Skin of body (tissue), 2 donors: ENCODE results near the gene ADORA1. TPM values are rescaled to one million over a fixed set of nuclear protein-coding genes. Genes with fewer than 3 reads are reported as not detected.

Experiments used
- DNase-seq: peaks from one replicate; lab custom pipeline; 2025; lab: John Stamatoyannopoulos, UW
- total RNA-seq: library from RNA; depleted of rRNA; stranded (reverse); fragments of >200 nt; gene quantifications from one replicate; pipeline ENCODE4 v1.2.3, GENCODE V29; 2014

Gene ADORA1
- total RNA-seq = 1.1 TPM

- DNase-seq = no peak
These were observed at the start of gene ADORA1 for GRCh38 chr1:203127666-203128430. Gene ADORA1, plus strand, starts transcription at chr1:203127726. Its CDS starts 1,116 bp downstream, at chr1:203128842.

- no peak for DNase-seq
These were observed 49.6 kb upstream of the ADORA1 start for GRCh38 chr1:203077956-203078355.

GRCh38 chr1:203078478-203078877, 49.0 kb upstream of the ADORA1 start:
- no peak for DNase-seq

GRCh38 chr1:203080456-203080855, 47.1 kb upstream of the ADORA1 start:
- no peak for DNase-seq

GRCh38 chr1:203081465-203082230, 45.9 kb upstream of the ADORA1 start:
- DNase-seq = no peak

GRCh38 chr1:203082231-203082505, 45.4 kb upstream of the ADORA1 start:
- DNase-seq = no peak

GRCh38 chr1:203082571-203083462, 44.7 kb upstream of the ADORA1 start:
- no peak for DNase-seq

GRCh38 chr1:203083463-203083921, 44.0 kb upstream of the ADORA1 start:
- no peak for DNase-seq

- DNase-seq = no peak
These were observed 42.7 kb upstream of the ADORA1 start for GRCh38 chr1:203084588-203085527.

GRCh38 chr1:203085528-203086406, 41.8 kb upstream of the ADORA1 start, which contains the start of gene MYOG:
Gene MYOG, minus strand, starts transcription at chr1:203086012. Its CDS starts 51 bp downstream, at chr1:203085961.
- DNase-seq = no peak

GRCh38 chr1:203086992-203087763, 40.3 kb upstream of the ADORA1 start:
- DNase-seq = no peak

- DNase-seq = no peak
These were observed 39.1 kb upstream of the ADORA1 start for GRCh38 chr1:203088441-203088840.

- DNase-seq = no peak
These were observed 38.4 kb upstream of the ADORA1 start for GRCh38 chr1:203089001-203089650.

GRCh38 chr1:203089651-203090045, 37.9 kb upstream of the ADORA1 start:
- DNase-seq = no peak

- no peak for DNase-seq
These were observed 36.9 kb upstream of the ADORA1 start for GRCh38 chr1:203090421-203091198.

- no peak for DNase-seq
These were observed 36.4 kb upstream of the ADORA1 start for GRCh38 chr1:203091199-203091477.

GRCh38 chr1:203091761-203092330, 35.7 kb upstream of the ADORA1 start:
- DNase-seq = no peak
